B cell (primary cell): ENCODE results near the gene LARGE2. TPM values are rescaled to one million over a fixed set of nuclear protein-coding genes. Genes with fewer than 3 reads are reported as not detected.

Experiments
- ATAC-seq: fragments of 200-7000 bp; cut with Tn5 transposase; one replicate; pipeline ENCODE4 v1.10.0; 2021; ENCODE audit warnings: low read depth, mild to moderate bottlenecking, moderate number of reproducible peaks, moderate library complexity
- CTCF ChIA-PET: fragments of 350-600 bp; sonication (Branson Sonifier 250); formaldehyde crosslinking; loops from one replicate; lab custom pipeline; 2021; ENCODE audit warnings: antibody characterized with exemption, inconsistent platforms; lab: Charles Lee
- POLR2A ChIA-PET: fragments of 350-600 bp; sonication (Branson Sonifier 250); formaldehyde crosslinking; loops from one replicate; lab custom pipeline; 2021; ENCODE audit warnings: antibody characterized with exemption; lab: Charles Lee
- DNase-seq: peaks from one replicate; pipeline ENCODE4 v3.0.0; 2013
- H2AFZ ChIP-seq: 2 replicates; pipeline ENCODE4 v1.6.1; 2012; ENCODE audit warnings: mild to moderate bottlenecking, low read depth, low read length; ENCODE audit not compliant: insufficient read depth, poor library complexity, severe bottlenecking
- H3K27ac ChIP-seq, 2 donors: 1 replicate in 1 of 2; 2 replicates in 1 of 2; pipeline ENCODE4 v1.5.1; 2012 to 2013; ENCODE audit warnings: low read length in 2 of 2, mild to moderate bottlenecking in 2 of 2, moderate library complexity in 1 of 2
- H3K27me3 ChIP-seq, 4 experiments: fragments of 200-600 bp in 1 of 4; sonication (generic) in 1 of 4; replicated peaks in 1 of 4; 1 replicate in 2 of 4; 2 replicates in 2 of 4; pipeline versions ENCODE4 v1.6.1 to v1.7.0; 2013 to 2016; ENCODE audit warnings: low read length in 3 of 4, mild to moderate bottlenecking in 2 of 4, mixed read lengths in 1 of 4, moderate library complexity in 1 of 4; ENCODE audit not compliant: insufficient read depth in 4 of 4, control insufficient read depth in 3 of 4; ENCODE audit errors: control extremely low read depth in 1 of 4
- H3K36me3 ChIP-seq, 2 experiments: replicated peaks in 1 of 2; 1 replicate in 1 of 2; 2 replicates in 1 of 2; pipeline versions ENCODE4 v1.6.1 to v1.7.1; 2013; ENCODE audit warnings: low read length in 1 of 2; ENCODE audit not compliant: insufficient read depth in 2 of 2, control insufficient read depth in 1 of 2; ENCODE audit errors: control extremely low read depth in 1 of 2, extremely low read depth in 1 of 2
- H3K4me1 ChIP-seq, 2 donors: fragments of 200-600 bp in 1 of 2; sonication (generic) in 1 of 2; 1 replicate in 1 of 2; 2 replicates in 1 of 2; pipeline versions ENCODE4 v1.5.1 to v1.6.1; 2013 to 2017; ENCODE audit warnings: low read length in 2 of 2; ENCODE audit not compliant: control insufficient read depth in 2 of 2, insufficient read depth in 2 of 2
- H3K4me2 ChIP-seq: replicated peaks from 2 replicates; pipeline ENCODE3; 2012; ENCODE audit warnings: mild to moderate bottlenecking, low read depth, low read length; ENCODE audit not compliant: poor library complexity, severe bottlenecking
- H3K4me3 ChIP-seq, 5 experiments: fragments of 200-600 bp in 1 of 5; sonication (generic) in 1 of 5; 1 replicate in 3 of 5; 2 replicates in 2 of 5; pipeline versions ENCODE4 v1.5.1 to v1.7.0; 2011 to 2016; ENCODE audit warnings: low read length in 4 of 5, mild to moderate bottlenecking in 4 of 5, low read depth in 2 of 5, control low read depth in 1 of 5, moderate library complexity in 1 of 5; ENCODE audit not compliant: insufficient read depth in 1 of 5; ENCODE audit errors: control extremely low read depth in 1 of 5, extremely low read depth in 1 of 5
- H3K79me2 ChIP-seq: fragments of 200-600 bp; sonication (generic); one replicate; pipeline ENCODE4 v1.6.0; 2016; ENCODE audit warnings: low read length; ENCODE audit not compliant: control insufficient read depth, insufficient read depth
- H3K9ac ChIP-seq: fragments of 200-600 bp; sonication (generic); 2 replicates; pipeline ENCODE4 v1.6.1; 2017; ENCODE audit warnings: mild to moderate bottlenecking, low read length, moderate library complexity
- H3K9me3 ChIP-seq, 3 donors: one replicate each; pipeline versions ENCODE4 v1.6.1 to v1.7.1; 2013; ENCODE audit warnings: low read length in 2 of 3; ENCODE audit not compliant: control insufficient read depth in 2 of 3, insufficient read depth in 1 of 3; ENCODE audit errors: control extremely low read depth in 1 of 3
- H4K20me1 ChIP-seq: 2 replicates; pipeline ENCODE4 v1.6.0; 2012; ENCODE audit warnings: mild to moderate bottlenecking, low read length; ENCODE audit not compliant: insufficient read depth, control insufficient read depth, poor library complexity, severe bottlenecking
- H3K27ac Mint-ChIP-seq: one replicate; pipeline ENCODE4 v1.8.0; 2021; ENCODE audit warnings: mixed read lengths
- H3K27me3 Mint-ChIP-seq: one replicate; pipeline ENCODE4 v1.8.0; 2021; ENCODE audit warnings: mixed read lengths
- H3K4me1 Mint-ChIP-seq: one replicate; pipeline ENCODE4 v1.8.0; 2021; ENCODE audit warnings: mixed read lengths
- H3K4me3 Mint-ChIP-seq: one replicate; pipeline ENCODE4 v1.8.0; 2021; ENCODE audit warnings: mixed read lengths
- H3K9me3 Mint-ChIP-seq: one replicate; pipeline ENCODE4 v1.8.0; 2022; ENCODE audit warnings: mixed read lengths; ENCODE audit not compliant: insufficient read depth
- EZH2 ChIP-seq: IDR thresholded peaks from 2 replicates; pipeline ENCODE4 v1.6.1; 2012; ENCODE audit warnings: borderline replicate concordance, low read depth, mild to moderate bottlenecking, moderate library complexity, low read length; ENCODE audit not compliant: insufficient read depth, poor library complexity, severe bottlenecking
- WGBS: methylation state at CpG from one replicate; pipeline ENCODE4 v1.1.5; 2013; ENCODE audit warnings: missing lambda C conversion rate; ENCODE audit not compliant: insufficient coverage; 5-methylcytosine and 5-hydroxymethylcytosine counted together
- intact Hi-C: fragments of 100-400 bp; cut with micrococcal nuclease; formaldehyde crosslinking; loops from one replicate; pipeline ENCODE4 v1.10.0; 2022
- polyA plus RNA-seq: library from polyadenylated mRNA; depleted of rRNA; stranded (reverse); fragments of >200 nt; gene quantifications from 2 replicates; pipeline ENCODE4 v1.2.3, GENCODE V29; 2012
- total RNA-seq, 2 donors: library from RNA; stranded (reverse); fragments of 120-200 nt in 1 of 2; gene quantifications; 1 replicate in 1 of 2; 2 replicates in 1 of 2; pipeline versions ENCODE4 v1.2.3 to v1.2.4, GENCODE V29; 2013 to 2022
- TF ChIP-seq, protein P1 (sequence below): fragments of 200-600 bp; IDR thresholded peaks from one replicate; pipeline ENCODE4 v1.8.0; 2022; ENCODE audit warnings: antibody characterized with exemption, mild to moderate bottlenecking

LARGE2 gene
- total and polyA plus RNA-seq, 2 donors (not counting 1 experiment from before 2014, with no cell fraction given): 109 to 264 TPM

GRCh38 chr11:45881708-45882368, 40.6 kb upstream of the LARGE2 start:
- H3K27ac Mint-ChIP-seq: no peak overlapping the region
- Histone ChIP-seq H3K4me3 (no peak overlapping the region), H3K79me2 (no peaks in the 10 kb centered on the region), H4K20me1 (peaks cover 21% of the 10 kb centered on the region), H3K27ac (no peak overlapping the region), H3K4me2 (no peak overlapping the region), H3K9me3 (no peaks in the 10 kb centered on the region), H3K9ac (no peak overlapping the region), H2AFZ (no peak overlapping the region), H3K27me3 (peaks cover 0 to 13% (median 0%) of the 10 kb centered on the region in 4 experiments), H3K36me3 (peaks cover 0 to 37% of the 10 kb centered on the region in 2 experiments), H3K4me1 (peaks cover 11 to 12% of the 10 kb centered on the region in 2 donors)
- H3K27me3 Mint-ChIP-seq: no peaks in the 10 kb centered on the region
- H3K9me3 Mint-ChIP-seq: no peaks in the 10 kb centered on the region
- intact Hi-C loops: no loop called here
- no peak overlapping the region for H3K4me3 Mint-ChIP-seq
- 100% methylated on average over 2 of the region's 6 CpGs for WGBS
- no peak for DNase-seq
- no peak for ATAC-seq
- POLR2A ChIA-PET: no interaction called here
- H3K4me1 Mint-ChIP-seq: peaks cover 12% of the 10 kb centered on the region
- no peak for TF ChIP-seq EZH2
- TF ChIP-seq, protein P1, sequence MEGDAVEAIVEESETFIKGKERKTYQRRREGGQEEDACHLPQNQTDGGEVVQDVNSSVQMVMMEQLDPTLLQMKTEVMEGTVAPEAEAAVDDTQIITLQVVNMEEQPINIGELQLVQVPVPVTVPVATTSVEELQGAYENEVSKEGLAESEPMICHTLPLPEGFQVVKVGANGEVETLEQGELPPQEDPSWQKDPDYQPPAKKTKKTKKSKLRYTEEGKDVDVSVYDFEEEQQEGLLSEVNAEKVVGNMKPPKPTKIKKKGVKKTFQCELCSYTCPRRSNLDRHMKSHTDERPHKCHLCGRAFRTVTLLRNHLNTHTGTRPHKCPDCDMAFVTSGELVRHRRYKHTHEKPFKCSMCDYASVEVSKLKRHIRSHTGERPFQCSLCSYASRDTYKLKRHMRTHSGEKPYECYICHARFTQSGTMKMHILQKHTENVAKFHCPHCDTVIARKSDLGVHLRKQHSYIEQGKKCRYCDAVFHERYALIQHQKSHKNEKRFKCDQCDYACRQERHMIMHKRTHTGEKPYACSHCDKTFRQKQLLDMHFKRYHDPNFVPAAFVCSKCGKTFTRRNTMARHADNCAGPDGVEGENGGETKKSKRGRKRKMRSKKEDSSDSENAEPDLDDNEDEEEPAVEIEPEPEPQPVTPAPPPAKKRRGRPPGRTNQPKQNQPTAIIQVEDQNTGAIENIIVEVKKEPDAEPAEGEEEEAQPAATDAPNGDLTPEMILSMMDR: no peak
- CTCF ChIA-PET: interaction anchor here (1.4 kb wide), 1 partner anchor 10 kb away, joined by 5 read pairs; no protein-coding TSS in a partner anchor

- Histone ChIP-seq H4K20me1 (peaks cover 21% of the 10 kb centered on the region), H3K4me1 (peaks cover 11 to 12% of the 10 kb centered on the region in 2 donors), H3K27ac (no peak overlapping the region), H3K36me3 (peaks cover 0 to 17% of the 10 kb centered on the region in 2 experiments), H2AFZ (no peak overlapping the region), H3K79me2 (no peaks in the 10 kb centered on the region), H3K4me2 (peak overlapping the region; percentile 86), H3K9ac (peak overlapping the region; percentile 53), H3K4me3 (peak overlapping the region in 4 of 5 experiments; percentile 18 to 59 (median 38)), H3K9me3 (no peaks in the 10 kb centered on the region), H3K27me3 (peaks cover 0 to 13% (median 0%) of the 10 kb centered on the region in 4 experiments)
- intact Hi-C loops: loop anchor here (1.0 kb wide), 3 partner anchors 15 to 37 kb away; partner anchors contain the start of gene CRY2
- 97% methylated on average over 9 of the region's 10 CpGs for WGBS
- ChIA-PET POLR2A (interaction anchor here (1.5 kb wide), 1 partner anchor 38 kb away, joined by 3 read pairs; the partner anchor contains the start of gene CRY2), CTCF (interaction anchor here (1.1 kb wide), 1 partner anchor 8 kb away, joined by 3 read pairs; no protein-coding TSS in a partner anchor)
- H3K4me1 Mint-ChIP-seq: peaks cover 12% of the 10 kb centered on the region
- H3K27me3 Mint-ChIP-seq: no peaks in the 10 kb centered on the region
- no peaks in the 10 kb centered on the region for H3K9me3 Mint-ChIP-seq
- H3K4me3 Mint-ChIP-seq: peak overlapping the region; percentile 82
- no peak for ATAC-seq
- DNase-seq: no peak
- peak overlapping the region; percentile 77 for H3K27ac Mint-ChIP-seq
- no peak for TF ChIP-seq EZH2
- TF ChIP-seq, protein P1: no peak
Observed at GRCh38 chr11:45884596-45885185, 37.8 kb upstream of the LARGE2 start.
